DOHH2 (cell line): ENCODE measurements around the gene STK32C.

Experiments
- H3F3A ChIP-seq: fragments of 200-600 bp; sonication (generic), shearing (Covaris generic); 2 replicates; pipeline ENCODE4 v1.6.0; 2016; ENCODE audit warnings: antibody characterized with exemption, mild to moderate bottlenecking; ENCODE audit not compliant: control insufficient read depth, insufficient read depth
- H3K27ac ChIP-seq: fragments of 200-600 bp; sonication (generic); 2 replicates; pipeline ENCODE4 v1.5.1; 2014; ENCODE audit warnings: low read depth, mild to moderate bottlenecking, low read length, moderate library complexity
- H3K27me3 ChIP-seq: fragments of 200-600 bp; sonication (generic); 2 replicates; pipeline ENCODE4 v1.6.1; 2014; ENCODE audit warnings: mild to moderate bottlenecking, low read length, mixed read lengths; ENCODE audit not compliant: control insufficient read depth
- H3K36me3 ChIP-seq: fragments of 200-600 bp; sonication (generic); 2 replicates; pipeline ENCODE4 v1.6.1; 2014; ENCODE audit warnings: mild to moderate bottlenecking, low read length, moderate library complexity, mixed read lengths; ENCODE audit not compliant: control insufficient read depth
- H3K4me1 ChIP-seq: fragments of 200-600 bp; sonication (generic); 2 replicates; pipeline ENCODE4 v1.6.1; 2014; ENCODE audit warnings: mild to moderate bottlenecking, low read length, mixed read lengths; ENCODE audit not compliant: control insufficient read depth
- H3K4me2 ChIP-seq: fragments of 200-600 bp; sonication (generic); 2 replicates; pipeline ENCODE4 v1.6.0; 2014; ENCODE audit warnings: mild to moderate bottlenecking, low read length, moderate library complexity
- H3K4me3 ChIP-seq: fragments of 200-600 bp; sonication (generic); 2 replicates; pipeline ENCODE4 v1.5.1; 2014; ENCODE audit warnings: mild to moderate bottlenecking, low read length, mixed read lengths
- H3K79me2 ChIP-seq: fragments of 200-600 bp; sonication (generic); 2 replicates; pipeline ENCODE4 v1.6.1; 2014; ENCODE audit warnings: mild to moderate bottlenecking, low read length, mixed read lengths; ENCODE audit not compliant: control insufficient read depth
- H3K9me2 ChIP-seq: fragments of 200-600 bp; sonication (generic); replicated peaks from 2 replicates; pipeline ENCODE4 v1.6.1; 2014; ENCODE audit warnings: mild to moderate bottlenecking, low read length, mixed read lengths; ENCODE audit not compliant: control insufficient read depth
- H3K9me3 ChIP-seq: fragments of 200-600 bp; sonication (generic); 2 replicates; pipeline ENCODE4 v1.6.1; 2014; ENCODE audit warnings: antibody characterized with exemption, low read length, mixed read lengths; ENCODE audit not compliant: control insufficient read depth, insufficient read depth
- H4K20me1 ChIP-seq: fragments of 200-600 bp; sonication (generic); 2 replicates; pipeline ENCODE4 v1.6.0; 2014; ENCODE audit warnings: low read depth, mild to moderate bottlenecking, antibody characterized with exemption, low read length, moderate library complexity; ENCODE audit not compliant: control insufficient read depth, insufficient read depth
- EZH2phosphoT487 ChIP-seq: fragments of 200-600 bp; sonication (generic); IDR thresholded peaks from 2 replicates; pipeline ENCODE4 v1.6.1; 2017; ENCODE audit warnings: borderline replicate concordance, mild to moderate bottlenecking, antibody characterized with exemption, low read length, moderate library complexity, mixed read lengths
- TF ChIP-seq, protein P1 (sequence below): fragments of 200-600 bp; sonication (generic); IDR thresholded peaks from one replicate; pipeline ENCODE4 v1.5.1; 2014; ENCODE audit warnings: antibody characterized with exemption, mild to moderate bottlenecking, low read depth, low read length; ENCODE audit not compliant: poor library complexity, severe bottlenecking

STK32C gene

DNA sequence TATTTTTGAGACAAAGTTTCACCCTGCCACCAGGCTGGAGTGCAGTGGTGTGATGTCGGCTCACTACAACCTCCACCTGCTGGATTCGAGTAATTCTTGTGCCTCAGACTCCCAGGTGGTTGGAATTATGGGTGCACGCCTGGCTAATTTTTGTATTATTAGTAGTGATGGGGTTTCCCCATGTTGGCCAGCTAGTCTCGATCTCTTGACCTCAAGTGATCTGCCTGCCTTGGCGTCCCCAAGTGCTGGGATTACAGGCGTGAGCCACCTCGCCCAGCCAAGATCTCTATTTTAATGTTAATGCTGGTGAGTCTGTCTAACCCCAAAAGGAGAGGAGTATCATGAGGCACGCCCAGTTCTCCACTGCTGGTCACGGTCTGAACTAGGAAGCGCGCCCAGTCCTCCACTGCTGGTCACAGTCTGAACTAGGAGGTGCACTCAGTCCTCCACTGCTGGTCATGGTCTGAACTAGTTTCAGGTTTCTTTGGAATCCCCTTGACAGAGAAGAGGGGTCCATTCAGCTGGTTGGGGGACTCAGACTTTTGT is 18.7 kb upstream of the STK32C start:
- Histone ChIP-seq H3F3A (no peaks in the 10 kb centered on the region), H4K20me1 (peaks cover 17% of the 10 kb centered on the region; the same call in 1 of the 2 replicates), H3K36me3 (peaks cover 41% of the 10 kb centered on the region), H3K4me3 (no peak overlapping the region), H3K9me2 (no peaks in the 10 kb centered on the region), H3K4me1 (peaks cover 14% of the 10 kb centered on the region), H3K9me3 (no peaks in the 10 kb centered on the region), H3K27me3 (no peaks in the 10 kb centered on the region), H3K4me2 (no peak overlapping the region), H3K27ac (no peak overlapping the region), H3K79me2 (peaks cover 56% of the 10 kb centered on the region)
- TF ChIP-seq, protein P1, sequence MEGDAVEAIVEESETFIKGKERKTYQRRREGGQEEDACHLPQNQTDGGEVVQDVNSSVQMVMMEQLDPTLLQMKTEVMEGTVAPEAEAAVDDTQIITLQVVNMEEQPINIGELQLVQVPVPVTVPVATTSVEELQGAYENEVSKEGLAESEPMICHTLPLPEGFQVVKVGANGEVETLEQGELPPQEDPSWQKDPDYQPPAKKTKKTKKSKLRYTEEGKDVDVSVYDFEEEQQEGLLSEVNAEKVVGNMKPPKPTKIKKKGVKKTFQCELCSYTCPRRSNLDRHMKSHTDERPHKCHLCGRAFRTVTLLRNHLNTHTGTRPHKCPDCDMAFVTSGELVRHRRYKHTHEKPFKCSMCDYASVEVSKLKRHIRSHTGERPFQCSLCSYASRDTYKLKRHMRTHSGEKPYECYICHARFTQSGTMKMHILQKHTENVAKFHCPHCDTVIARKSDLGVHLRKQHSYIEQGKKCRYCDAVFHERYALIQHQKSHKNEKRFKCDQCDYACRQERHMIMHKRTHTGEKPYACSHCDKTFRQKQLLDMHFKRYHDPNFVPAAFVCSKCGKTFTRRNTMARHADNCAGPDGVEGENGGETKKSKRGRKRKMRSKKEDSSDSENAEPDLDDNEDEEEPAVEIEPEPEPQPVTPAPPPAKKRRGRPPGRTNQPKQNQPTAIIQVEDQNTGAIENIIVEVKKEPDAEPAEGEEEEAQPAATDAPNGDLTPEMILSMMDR = no peak
- no peak for TF ChIP-seq EZH2phosphoT487

- H3K4me2 ChIP-seq = no peak overlapping the region
- H3K4me3 ChIP-seq = no peak overlapping the region
- TF ChIP-seq, protein P1 = no peak
- no peak for TF ChIP-seq EZH2phosphoT487
- H4K20me1 ChIP-seq = 0 out of 2 replicates have a peak, but pooled peaks cover 9% of the 10 kb centered on the region
- no peaks in the 10 kb centered on the region for H3K9me2 ChIP-seq
- H3K4me1 ChIP-seq = 0 out of 2 replicates have a peak, but pooled peaks cover 4% of the 10 kb centered on the region
- H3K9me3 ChIP-seq = no peaks in the 10 kb centered on the region
- no peak overlapping the region for H3K27ac ChIP-seq
- H3F3A ChIP-seq = no peaks in the 10 kb centered on the region
- peaks cover 34% of the 10 kb centered on the region for H3K79me2 ChIP-seq
- H3K27me3 ChIP-seq = no peaks in the 10 kb centered on the region
- H3K36me3 ChIP-seq = peaks cover 28% of the 10 kb centered on the region
Observed at GRCh38 chr10:132324186-132324585, 16.4 kb upstream of the STK32C start.

DNA sequence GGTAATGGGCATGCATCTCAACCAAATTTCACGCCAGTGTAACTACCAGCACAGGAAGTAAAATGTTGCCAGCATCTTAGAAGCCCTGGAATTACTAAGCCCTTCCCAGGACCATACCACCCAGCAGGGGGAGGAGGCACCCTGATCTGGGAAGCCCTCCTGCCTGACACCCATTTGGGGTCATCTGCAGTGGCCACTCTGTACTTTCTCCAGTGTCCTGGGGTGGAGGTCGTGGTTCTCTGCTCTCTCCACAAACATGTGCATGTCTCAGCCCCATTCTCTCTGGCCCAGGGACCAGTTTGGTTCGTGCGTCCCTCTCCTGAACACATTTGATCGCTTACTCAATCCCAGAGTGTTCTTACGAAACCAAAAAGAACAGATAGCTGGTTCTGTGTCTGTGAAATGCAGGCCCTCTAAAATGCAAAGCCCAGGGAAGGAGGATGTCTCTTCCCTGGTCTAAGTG is 14.9 kb upstream of the STK32C start:
- no peaks in the 10 kb centered on the region for H3K9me3 ChIP-seq
- H4K20me1 ChIP-seq = 0 out of 2 replicates have a peak, but pooled peaks cover 4% of the 10 kb centered on the region
- no peaks in the 10 kb centered on the region for H3K9me2 ChIP-seq
- no peaks in the 10 kb centered on the region for H3K27me3 ChIP-seq
- no peak overlapping the region for H3K27ac ChIP-seq
- no peak overlapping the region for H3K4me2 ChIP-seq
- peaks cover 18% of the 10 kb centered on the region for H3K79me2 ChIP-seq
- H3K4me3 ChIP-seq = no peak overlapping the region
- TF ChIP-seq EZH2phosphoT487 = no peak
- TF ChIP-seq, protein P1 = no peak
- peaks cover 14% of the 10 kb centered on the region for H3K36me3 ChIP-seq
- H3K4me1 ChIP-seq = no peaks in the 10 kb centered on the region
- H3F3A ChIP-seq = no peaks in the 10 kb centered on the region
